SK-N-MC (cell line): ENCODE data around the gene BACE2.

Experiments used
- DNase-seq: peaks from one replicate; pipeline ENCODE4 v3.0.0-alpha.2; 2011; ENCODE audit warnings: low read depth, low spot score
- H3K27ac ChIP-seq: fragments of 200-600 bp; sonication (generic); 2 replicates; pipeline ENCODE4 v1.5.1; 2016; ENCODE audit warnings: mixed run types
- H3K36me3 ChIP-seq: fragments of 200-600 bp; sonication (generic); 2 replicates; pipeline ENCODE4 v1.6.1; 2017; ENCODE audit warnings: antibody characterized with exemption, low read length, mixed read lengths; ENCODE audit not compliant: insufficient read depth
- H3K4me3 ChIP-seq: fragments of 200-600 bp; sonication (generic); 2 replicates; pipeline ENCODE4 v1.5.1; 2016
- H3K9ac ChIP-seq: fragments of 200-600 bp; sonication (generic); 2 replicates; pipeline ENCODE4 v1.8.0; 2017; ENCODE audit warnings: mixed run types, mixed read lengths; ENCODE audit not compliant: insufficient read length
- H3K9me3 ChIP-seq: fragments of 200-600 bp; sonication (generic); 2 replicates; pipeline ENCODE4 v1.6.1; 2017; ENCODE audit warnings: low read depth, mild to moderate bottlenecking, antibody characterized with exemption, low read length, moderate library complexity, mixed read lengths
- EZH2 ChIP-seq: fragments of 200-600 bp; sonication (generic); IDR thresholded peaks from one replicate; pipeline ENCODE4 v1.6.1; 2017; ENCODE audit warnings: antibody characterized with exemption
- FOXP2 ChIP-seq: optimal IDR thresholded peaks from 2 replicates; pipeline ENCODE3; 2011; ENCODE audit warnings: mild to moderate bottlenecking, moderate library complexity; ENCODE audit not compliant: insufficient read depth; ENCODE audit errors: extremely low read length, control extremely low read depth
- POLR2AphosphoS5 ChIP-seq: IDR thresholded peaks from 2 replicates; pipeline ENCODE4 v1.6.1; 2012; ENCODE audit warnings: mild to moderate bottlenecking, low read depth, low read length, borderline replicate concordance

Gene BACE2

GRCh38 chr21:41316200-41317062 is 148.5 kb downstream of the BACE2 start, which contains the start of gene FAM3B:
FAM3B (plus strand) TSS chr21:41316801; CDS start chr21:41316880, 79 bp downstream.
- H3K4me3 ChIP-seq: no peak within 1 kb of the TSS
- TF ChIP-seq EZH2 (no peak), POLR2AphosphoS5 (no peak), FOXP2 (no peak)

GRCh38 chr21:41317063-41317392 is 149.1 kb downstream of the BACE2 start:
- Histone ChIP-seq H3K36me3 (no peaks in the 10 kb centered on the region), H3K9me3 (no peaks in the 10 kb centered on the region), H3K4me3 (no peak overlapping the region), H3K9ac (no peak overlapping the region), H3K27ac (no peak overlapping the region)
- DNase-seq: no peak
- no peak for TF ChIP-seq POLR2AphosphoS5
- no peak for TF ChIP-seq FOXP2
- no peak for TF ChIP-seq EZH2

More at GRCh38 chr21:41316200-41317062, 148.5 kb downstream of the BACE2 start, which contains the start of gene FAM3B:
- Histone ChIP-seq H3K27ac (no peak within 1 kb of the TSS), H3K9me3 (no peaks in the 10 kb centered on the region), H3K36me3 (no peaks in the 10 kb centered on the region), H3K9ac (no peak within 1 kb of the TSS)
- DNase-seq: no peak

GRCh38 chr21:41317458-41317857 is 149.5 kb downstream of the BACE2 start:
- no peak for TF ChIP-seq FOXP2
- no peak for TF ChIP-seq POLR2AphosphoS5
- no peak for TF ChIP-seq EZH2
- Histone ChIP-seq H3K27ac (no peak overlapping the region), H3K4me3 (no peak overlapping the region), H3K9ac (no peak overlapping the region), H3K9me3 (no peaks in the 10 kb centered on the region), H3K36me3 (no peaks in the 10 kb centered on the region)
- DNase-seq: no peak

GRCh38 chr21:41318218-41318617 is 150.3 kb downstream of the BACE2 start:
- H3K36me3 ChIP-seq: no peaks in the 10 kb centered on the region
- TF ChIP-seq EZH2: no peak
- TF ChIP-seq POLR2AphosphoS5: no peak
- no peak for TF ChIP-seq FOXP2
- H3K9me3 ChIP-seq: no peaks in the 10 kb centered on the region
- no peak for DNase-seq
- H3K4me3 ChIP-seq: no peak overlapping the region
- H3K9ac ChIP-seq: no peak overlapping the region
- no peak overlapping the region for H3K27ac ChIP-seq

- H3K36me3 ChIP-seq: no peaks in the 10 kb centered on the region
- no peaks in the 10 kb centered on the region for H3K9me3 ChIP-seq
- TF ChIP-seq POLR2AphosphoS5 (no peak), EZH2 (no peak), FOXP2 (no peak)
- H3K4me3 ChIP-seq: no peak overlapping the region
- H3K9ac ChIP-seq: no peak overlapping the region
- no peak for DNase-seq
- no peak overlapping the region for H3K27ac ChIP-seq
Observed at GRCh38 chr21:41319273-41319672, 151.3 kb downstream of the BACE2 start.

GRCh38 chr21:41321211-41321907 is 153.4 kb downstream of the BACE2 start:
- H3K9me3 ChIP-seq: no peaks in the 10 kb centered on the region
- H3K36me3 ChIP-seq: no peaks in the 10 kb centered on the region
- H3K4me3 ChIP-seq: no peak overlapping the region
- no peak overlapping the region for H3K27ac ChIP-seq
- TF ChIP-seq EZH2 (no peak), POLR2AphosphoS5 (no peak), FOXP2 (no peak)
- no peak overlapping the region for H3K9ac ChIP-seq
- DNase-seq: no peak

- no peak overlapping the region for H3K4me3 ChIP-seq
- H3K36me3 ChIP-seq: no peaks in the 10 kb centered on the region
- H3K27ac ChIP-seq: no peak overlapping the region
- H3K9me3 ChIP-seq: no peaks in the 10 kb centered on the region
- TF ChIP-seq EZH2 (no peak), FOXP2 (no peak), POLR2AphosphoS5 (no peak)
- H3K9ac ChIP-seq: no peak overlapping the region
- no peak for DNase-seq
Observed at GRCh38 chr21:41321908-41322495, 154.0 kb downstream of the BACE2 start.
